NK-92 (cell line): Measurements from ENCODE around the gene CXCR5.
"Not testable (repeated sequence)": the region's sequence is repeated elsewhere in the genome, so short reads cannot be mapped to it uniquely, and the experiment has no call there.

Source experiments
- DNase-seq: peaks from one replicate; lab custom pipeline; 2025; ENCODE audit not compliant: unreplicated experiment; lab: John Stamatoyannopoulos, UW

The CXCR5 gene, protein sequence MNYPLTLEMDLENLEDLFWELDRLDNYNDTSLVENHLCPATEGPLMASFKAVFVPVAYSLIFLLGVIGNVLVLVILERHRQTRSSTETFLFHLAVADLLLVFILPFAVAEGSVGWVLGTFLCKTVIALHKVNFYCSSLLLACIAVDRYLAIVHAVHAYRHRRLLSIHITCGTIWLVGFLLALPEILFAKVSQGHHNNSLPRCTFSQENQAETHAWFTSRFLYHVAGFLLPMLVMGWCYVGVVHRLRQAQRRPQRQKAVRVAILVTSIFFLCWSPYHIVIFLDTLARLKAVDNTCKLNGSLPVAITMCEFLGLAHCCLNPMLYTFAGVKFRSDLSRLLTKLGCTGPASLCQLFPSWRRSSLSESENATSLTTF

DNA sequence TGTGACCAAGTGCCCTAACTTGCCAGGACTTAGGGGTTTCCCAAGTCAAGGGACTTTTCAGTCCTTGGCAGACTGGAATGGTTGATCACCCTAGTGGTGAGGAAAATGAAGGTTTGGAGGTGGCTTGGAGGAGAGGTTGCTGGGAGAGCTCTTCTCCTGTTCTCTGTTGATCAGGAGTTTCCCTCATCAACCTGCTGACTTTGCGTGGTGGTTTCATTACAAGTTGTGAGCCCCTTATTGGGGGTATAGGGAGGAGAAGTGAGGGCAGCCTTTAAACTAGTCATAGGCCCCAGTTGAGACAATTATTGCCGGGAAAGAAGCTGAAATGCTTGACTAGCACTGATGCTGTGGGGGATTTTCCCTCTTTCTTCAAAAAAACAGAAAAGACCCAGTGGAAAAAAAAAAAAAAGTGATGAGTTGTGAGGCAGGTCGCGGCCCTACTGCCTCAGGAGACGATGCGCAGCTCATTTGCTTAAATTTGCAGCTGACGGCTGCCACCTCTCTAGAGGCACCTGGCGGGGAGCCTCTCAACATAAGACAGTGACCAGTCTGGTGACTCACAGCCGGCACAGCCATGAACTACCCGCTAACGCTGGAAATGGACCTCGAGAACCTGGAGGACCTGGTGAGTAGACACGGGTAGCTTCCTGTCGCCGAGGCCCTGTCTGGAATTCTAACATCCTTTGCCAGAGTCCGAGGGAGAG, at the start of gene CXCR5:
TSS of gene CXCR5 (plus strand) at position 525 of the 704 bp plus-strand sequence. CDS start at position 575, 50 bp downstream.
- DNase-seq, result no peak

DNA sequence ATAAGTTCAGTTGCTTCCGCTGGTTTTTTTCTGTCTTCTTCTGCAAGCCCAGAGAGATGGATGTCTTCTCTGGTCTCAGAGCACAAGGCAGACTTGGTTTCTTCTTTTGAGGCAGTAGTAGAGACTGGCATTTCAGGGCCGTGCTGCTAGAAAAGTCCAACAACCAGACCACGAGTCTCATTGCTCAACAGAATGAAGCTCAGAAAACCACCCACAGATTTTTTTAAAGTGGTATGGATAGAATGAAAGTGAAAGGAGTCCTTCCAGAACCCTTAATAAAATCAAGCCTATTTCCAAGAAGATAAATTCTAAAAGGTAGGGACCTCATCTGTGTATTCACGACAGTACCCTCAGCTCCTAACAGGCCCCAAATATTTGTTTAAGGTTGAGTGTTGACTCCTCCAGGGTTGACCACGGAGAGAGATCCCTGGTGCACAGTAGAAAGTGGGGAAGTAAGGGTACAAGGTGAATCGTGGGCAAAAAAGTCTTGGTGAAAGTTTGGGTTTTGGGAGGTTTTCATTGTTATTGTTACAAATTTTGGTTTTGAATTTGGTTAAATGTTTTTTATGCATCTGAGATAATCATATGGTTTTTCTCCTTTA, 49.2 kb upstream of the CXCR5 start:
- DNase-seq, result no peak

DNA sequence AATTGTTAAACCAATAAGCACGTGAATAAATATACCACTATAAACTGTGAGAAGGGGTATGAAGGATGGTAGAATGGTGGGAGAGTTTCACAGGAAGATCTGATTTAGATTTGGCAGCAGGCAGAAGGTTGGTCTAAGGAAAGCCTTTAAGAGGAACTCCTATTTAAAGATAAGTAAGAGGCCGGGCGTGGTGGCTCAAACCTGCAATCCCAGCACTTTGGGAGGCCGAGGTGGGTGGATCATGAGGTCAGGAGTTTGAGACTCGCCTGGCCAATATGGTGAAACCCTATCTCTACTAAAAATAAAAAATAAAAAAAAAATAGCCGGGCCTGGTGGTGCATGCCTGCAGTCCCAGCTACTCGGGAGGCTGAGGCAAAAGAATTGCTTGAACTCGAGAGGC, 45.8 kb upstream of the CXCR5 start:
- DNase-seq, result no peak

DNA sequence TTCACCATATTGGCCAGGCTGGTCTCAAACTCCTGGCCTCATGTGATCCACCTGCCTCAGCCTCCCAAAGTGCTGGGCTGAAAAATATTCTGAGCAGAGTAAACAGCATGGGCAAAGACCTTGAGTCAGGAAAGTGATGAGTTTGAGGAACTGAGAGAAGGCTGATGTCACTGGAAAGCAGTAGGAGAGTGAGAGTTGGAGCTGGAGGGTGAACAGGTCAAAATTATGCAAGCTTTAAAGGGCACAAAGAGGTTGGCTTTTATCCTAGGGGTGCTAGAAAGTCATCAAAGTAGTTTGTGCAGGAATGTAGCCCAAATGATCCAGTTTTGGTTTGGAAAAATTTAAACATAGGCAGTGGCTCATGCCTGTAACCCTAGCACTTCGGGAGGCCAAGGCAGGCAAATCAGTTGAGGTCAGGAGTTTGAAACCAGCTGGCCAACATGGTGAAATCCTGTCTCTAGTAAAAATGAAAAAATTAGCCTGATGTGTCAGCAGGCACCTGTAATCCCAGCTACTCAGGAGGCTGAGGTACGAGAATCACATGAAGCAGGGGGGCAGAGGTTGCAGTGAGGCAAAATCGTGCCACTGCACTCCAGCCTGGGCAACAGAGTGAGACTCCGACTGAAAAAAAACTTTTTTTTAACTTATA, 44.7 kb upstream of the CXCR5 start:
- no peak for DNase-seq

DNA sequence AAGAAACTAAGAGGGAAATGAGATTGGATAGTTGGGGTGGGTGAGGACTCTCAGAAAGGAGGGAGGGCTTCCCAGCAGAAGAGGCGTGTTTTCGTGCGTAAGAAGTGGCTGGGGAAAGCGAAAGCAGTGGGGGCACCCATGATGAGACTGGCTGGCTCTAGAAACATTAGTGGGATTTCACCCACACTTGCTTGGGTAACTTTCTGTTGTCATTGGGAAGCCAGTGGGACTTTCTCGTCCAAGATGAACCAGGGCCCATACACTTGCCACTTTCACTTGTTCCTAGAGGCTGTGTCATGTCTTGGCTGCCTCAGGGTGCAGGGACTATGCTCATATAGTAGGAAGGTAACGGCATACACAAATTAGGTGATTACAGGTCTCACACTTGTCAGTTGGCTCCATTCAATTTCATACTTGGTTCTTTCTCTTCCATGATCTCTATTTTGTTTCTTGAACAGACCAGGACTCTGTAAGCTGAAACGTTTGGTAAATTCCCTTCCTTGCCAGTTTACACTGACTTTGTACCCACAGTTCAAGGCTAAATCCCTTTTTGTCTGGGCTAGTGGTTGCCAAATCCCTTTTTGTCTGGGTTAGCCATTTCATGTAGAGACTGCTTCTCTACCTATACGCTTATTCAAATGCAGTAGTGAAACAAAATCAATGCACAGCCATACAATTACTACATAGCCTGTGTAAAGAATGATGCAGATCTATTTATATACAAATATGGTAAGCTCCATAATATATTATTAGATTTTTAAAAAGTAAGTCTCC, 42.0 kb upstream of the CXCR5 start:
- no peak for DNase-seq

DNA sequence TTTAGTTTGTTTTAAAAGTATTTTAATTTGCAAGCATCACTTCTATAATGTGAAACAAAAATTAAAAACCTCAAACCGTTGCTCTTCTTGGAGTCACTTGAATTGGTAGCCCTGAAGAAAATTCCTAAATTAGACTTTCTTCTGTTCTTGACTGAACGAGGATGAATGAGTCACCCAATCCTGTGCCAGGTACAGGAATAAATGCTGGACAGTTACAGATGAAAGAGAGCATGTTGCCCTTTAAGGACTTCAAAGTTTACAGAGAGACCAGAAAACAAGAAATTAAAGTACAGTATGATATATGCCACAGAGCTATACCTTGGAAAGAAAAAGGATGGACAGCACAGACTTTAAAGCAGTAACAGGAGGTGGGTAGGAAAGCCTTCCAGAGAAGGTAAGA, 41.3 kb upstream of the CXCR5 start:
- no peak for DNase-seq

DNA sequence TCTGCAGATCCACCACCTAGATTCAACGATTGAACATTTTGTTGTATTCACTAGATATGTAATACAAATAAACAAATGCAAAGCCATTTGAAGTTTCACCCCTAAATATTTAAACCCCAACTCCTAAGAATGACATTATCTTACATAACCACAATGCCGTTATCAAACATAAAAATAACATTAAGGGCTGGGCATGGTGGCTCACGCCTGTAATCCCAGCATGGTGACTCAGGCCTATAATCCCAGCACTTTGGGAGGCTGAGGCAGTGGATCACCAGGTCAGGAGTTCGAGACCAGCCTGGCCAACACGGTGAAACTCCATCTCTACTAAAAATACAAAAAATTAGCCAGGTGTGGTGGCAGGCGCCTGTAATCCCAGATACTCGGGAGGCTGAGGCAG, 40.8 kb upstream of the CXCR5 start:
- not testable (repeated sequence) for DNase-seq

DNA sequence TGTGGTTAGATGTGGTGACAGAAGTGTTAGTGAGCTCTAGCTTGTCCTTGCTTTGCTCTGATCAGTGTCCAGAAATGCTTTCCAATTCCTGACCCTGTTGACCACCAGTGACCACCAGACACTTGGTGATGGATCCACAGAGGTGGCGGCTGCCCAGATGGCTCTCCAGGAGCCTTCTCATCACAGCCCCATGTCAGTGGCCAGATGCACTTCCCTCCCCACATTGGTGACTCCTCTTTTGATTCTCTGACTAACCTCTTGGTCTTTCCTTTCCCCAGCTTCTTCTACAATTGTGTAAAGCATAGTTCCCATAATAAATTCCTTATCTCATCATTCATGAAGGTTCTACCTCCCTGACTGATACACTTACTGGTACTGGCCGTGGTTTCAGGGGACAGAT, 40.1 kb upstream of the CXCR5 start:
- DNase-seq, result no peak

DNA sequence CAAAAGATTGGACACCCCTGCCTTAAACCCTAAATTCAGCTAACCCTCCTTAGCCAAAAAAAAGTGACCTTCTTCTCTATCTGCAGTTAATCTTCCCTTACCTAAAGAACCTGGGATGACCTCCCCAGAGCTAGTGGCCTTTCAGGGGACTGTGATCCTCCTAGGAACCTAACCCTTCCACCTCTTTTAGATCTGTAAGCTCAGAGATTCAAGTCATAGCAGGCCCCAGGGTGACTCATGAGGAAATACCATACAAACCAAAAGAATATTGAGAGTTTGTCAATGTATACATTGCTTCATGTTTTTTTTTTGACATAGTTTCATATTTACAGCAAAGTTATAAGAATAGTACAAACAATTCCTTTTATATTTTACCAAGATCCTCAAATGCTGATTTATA, 38.3 kb upstream of the CXCR5 start:
- no peak for DNase-seq

DNA sequence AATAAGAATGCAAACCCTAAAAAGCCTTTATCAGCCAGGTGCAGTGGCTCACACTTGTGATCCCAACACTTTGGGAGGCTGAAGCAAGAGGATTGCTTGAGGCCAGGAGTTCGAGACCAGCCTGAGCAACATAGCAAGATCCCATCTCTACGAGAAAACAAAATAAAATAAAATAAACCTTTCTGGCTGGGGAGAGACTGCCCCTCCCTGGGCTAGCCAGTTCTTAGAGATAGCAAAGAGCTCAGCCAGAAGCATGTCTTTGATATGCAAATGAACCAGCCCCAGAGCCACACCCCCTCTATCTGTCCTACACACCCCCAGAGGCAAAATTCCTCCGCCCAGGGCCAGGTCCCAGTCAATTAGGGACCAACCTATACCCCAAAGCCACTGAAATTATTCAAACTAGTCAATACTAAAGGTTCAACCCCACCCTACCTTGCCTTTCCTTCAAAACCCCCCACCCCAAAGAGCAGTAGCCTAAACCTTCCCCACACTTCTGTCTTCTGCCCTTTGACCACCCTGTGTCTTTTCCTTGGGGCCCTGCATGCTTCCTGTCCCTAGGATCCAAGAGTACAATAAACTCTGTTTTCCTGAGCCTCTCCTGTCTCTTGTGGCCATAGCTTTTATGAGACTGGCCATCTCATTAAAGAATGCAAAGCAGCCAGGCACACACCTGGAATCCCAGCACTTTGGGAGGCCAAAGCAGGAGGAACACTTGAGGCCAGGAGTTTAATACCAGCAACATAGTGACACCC, 37.3 kb upstream of the CXCR5 start:
- no peak for DNase-seq

DNA sequence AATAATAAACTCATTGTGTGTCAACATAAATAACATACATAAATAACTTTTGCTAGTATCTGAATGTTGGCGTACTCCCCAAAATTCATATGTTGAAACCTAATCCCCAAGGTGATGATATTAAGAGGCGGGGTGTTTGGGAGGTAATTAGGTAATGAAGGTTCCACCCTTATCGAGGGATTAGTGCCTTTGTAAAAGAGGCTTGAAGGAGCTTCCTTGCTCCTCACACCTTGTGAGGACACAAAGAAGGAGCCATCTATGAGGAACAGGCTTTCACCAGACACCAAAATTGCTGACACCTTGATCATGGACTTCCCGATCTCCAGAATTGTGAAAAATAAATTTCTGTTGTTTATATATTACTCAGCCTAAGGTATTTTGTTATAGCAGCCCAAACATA, 33.9 kb upstream of the CXCR5 start:
- DNase-seq, result no peak

DNA sequence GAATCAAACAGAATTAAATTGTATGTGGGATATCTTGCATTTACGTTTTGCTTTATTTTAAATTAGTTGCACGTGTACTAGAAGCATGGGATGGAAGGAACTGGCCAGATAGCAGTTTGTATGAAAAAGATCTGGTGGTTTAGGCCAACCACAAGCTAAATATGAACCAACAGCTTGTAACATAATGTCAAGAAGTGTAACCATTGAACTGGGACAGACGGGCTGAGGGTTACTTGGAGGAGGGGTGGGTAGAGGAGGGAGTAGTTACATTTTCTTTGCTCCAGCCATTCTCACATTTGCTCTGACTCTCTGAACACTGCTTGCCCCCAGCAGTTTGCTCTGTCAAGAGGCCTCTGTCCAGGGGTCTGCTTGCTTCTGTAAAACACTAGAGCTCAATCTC, 31.7 kb upstream of the CXCR5 start:
- no peak for DNase-seq

DNA sequence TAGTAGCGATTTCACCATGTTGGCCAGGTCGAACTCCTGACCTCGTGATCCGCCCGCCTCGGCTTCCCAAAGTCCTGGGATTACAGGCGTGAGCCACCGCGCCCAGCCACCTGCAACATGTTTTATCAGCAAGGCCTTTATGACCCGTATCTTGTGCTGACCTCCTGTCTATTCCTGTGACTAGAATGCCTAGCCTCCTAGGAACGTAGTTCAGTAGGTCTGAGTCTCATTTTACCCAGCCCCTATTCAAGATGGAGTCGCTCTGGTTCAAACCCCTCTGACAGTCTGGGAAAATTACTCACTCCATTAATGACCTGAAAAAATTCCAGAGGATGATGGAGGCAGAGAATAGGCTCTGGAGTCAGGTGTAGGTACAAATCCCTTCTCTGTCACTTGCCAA, 30.0 kb upstream of the CXCR5 start:
- DNase-seq, result no peak

DNA sequence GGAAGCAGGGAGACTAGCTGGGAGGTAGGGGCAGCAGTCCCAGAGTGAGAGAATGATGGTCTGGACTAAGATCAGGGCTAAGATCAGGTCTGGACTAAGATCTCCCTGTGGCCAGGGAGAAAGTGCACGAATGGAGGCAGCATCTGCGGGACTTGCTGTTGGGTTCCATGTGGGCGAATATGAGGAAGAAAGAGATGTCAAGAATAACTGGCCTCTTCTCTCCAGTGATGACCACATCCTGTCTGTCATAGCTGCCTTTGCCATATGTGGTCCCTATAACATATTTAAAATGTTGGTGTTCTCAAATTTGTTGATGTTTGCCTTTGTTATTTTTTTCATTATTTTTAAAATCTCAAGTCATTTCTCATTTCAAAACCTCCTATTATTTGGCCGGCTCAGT, 27.4 kb upstream of the CXCR5 start:
- no peak for DNase-seq

DNA sequence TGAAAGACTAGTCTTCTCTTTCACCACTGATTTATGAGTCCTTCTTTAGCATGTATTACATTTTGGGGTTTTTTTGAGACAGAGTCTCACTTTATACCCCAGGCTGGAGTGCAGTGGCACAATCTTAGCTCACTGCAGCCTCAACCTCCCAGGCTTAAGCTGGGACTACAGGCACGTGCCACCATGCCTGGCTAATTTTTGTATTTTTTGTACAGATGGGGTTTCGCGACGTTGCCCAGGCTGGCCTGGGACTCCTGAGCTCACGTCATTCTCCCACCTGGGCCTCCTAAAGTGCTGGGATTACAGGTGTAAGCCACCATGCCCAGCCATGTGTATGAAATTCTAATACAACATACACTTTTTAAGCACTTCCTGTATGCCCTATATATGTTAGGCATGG, 26.3 kb upstream of the CXCR5 start:
- DNase-seq, result no peak

DNA sequence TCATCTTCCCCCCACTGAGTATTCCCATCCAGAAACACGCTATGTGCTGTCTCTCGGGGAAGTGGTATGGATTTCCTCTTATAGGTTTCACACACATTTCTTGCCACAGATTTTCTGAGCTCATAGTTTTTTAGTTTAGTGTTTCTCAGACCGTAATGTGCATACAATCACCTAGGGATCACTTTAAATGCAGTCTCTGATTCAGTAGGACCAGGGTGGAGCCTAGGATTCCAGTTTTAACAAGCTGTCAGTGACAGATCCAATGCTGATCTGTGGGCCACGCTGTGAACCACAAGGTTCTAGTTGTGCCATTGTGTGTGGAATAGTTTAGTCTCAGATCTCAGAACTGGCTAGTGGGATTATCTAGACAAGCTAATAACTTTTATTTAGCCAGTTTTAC, 23.7 kb upstream of the CXCR5 start:
- DNase-seq, result no peak

DNA sequence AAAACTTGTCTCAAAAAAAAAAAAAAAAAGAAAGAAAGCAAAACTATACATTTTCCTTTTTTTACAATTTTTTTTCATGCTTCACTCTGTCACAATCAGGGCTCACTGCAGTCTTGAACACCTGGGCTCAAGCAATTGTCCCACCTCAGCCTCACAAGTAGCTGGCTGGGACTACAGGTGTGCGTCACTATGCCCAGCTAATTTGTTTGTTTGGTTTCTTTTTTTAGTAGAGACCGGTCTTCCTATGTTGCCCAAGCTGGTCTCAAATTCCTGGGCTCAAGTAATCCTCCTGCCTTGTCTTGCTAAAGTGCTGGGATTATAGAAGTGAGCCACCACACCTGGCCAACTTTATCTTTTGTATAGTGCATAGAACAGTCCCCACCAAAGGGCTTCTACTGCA, 15.0 kb upstream of the CXCR5 start:
- no peak for DNase-seq

DNA sequence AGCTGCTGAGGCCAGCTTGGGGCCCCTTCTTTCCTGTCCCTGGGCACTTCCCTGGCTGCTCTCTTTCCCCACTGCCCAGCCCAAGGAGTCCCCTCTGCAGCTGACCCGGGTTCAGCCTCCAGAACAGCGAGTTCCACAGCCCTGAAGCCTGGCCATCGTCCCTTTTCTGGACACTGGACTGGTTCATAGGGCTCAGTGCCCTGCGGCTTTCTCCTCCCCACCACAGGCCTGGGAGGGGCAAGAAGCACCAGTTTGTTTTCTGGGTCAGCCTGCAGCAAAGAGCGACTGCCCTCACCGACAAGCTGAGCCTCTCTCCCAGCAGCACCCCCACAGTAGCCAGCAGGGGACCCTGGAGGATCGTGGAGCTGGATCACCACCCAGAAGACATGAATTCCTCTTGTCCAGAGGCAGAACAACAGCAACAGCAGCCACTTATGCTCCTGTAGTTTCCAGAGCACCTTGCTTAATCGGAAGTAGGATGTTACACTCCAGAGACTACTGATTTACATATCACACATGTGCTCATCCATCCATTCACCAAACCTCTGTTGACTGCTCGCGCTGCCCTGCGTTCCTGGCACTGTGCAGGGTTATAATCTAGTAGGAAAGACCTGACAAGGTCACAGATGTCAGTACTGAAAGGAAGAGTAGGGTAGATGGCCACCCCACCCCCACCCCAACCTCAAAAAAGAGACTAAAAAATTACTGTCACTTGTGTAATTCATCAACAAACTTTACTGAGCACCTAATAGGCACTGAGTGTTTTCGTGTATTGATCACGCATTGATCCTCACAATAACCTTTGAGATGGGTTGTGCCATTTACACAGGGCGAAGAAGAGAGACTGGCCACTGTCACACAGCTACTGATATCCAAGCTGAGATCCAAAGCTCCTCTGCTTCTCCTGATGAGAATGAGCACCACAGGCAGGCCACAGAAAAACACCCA, 13.0 kb upstream of the CXCR5 start:
- DNase-seq, result no peak

DNA sequence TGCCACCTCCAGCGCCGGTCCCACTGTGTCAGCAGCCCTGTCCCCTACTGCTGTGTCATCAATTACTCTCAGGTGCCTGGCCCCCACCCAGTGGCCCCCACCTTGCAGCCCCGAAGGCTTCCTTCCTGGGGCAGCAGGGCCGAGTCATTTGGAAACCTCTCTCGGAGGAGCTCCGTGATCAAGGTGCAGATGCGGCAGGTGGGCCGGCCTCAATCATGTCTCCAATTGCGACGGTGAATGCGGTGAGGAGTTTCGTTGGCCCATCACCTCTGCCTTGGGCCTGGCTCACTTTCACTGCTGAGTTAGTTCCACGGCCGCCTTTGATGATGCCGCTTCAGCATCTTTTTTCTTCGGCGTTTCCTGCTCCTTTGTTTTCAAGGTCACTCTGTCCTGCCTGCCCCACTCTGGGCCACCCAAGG, 11.3 kb upstream of the CXCR5 start:
- DNase-seq, result no peak
